Measurements from ENCODE around the gene BCAN.

Gene BCAN

DNA sequence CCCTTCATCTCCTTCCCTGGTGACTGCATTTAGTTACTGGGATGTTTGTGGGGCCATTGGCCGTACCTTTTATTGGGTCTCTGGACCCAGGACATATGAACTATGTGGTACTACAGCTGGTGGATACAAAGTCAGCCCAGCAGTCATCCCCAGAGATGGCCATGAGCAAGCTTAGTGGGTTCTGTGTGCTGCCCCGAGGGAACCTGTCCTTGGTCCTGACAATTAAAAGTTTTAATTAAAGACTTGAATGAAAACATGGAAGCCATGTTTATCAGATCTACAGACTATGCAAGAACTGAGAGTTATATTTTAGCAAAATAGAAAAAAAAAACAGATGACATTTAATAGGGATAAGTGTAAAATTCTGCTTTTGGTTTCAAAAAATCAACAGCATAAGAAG, 38.1 kb downstream of the BCAN start:
- no peak for DNase-seq

DNA sequence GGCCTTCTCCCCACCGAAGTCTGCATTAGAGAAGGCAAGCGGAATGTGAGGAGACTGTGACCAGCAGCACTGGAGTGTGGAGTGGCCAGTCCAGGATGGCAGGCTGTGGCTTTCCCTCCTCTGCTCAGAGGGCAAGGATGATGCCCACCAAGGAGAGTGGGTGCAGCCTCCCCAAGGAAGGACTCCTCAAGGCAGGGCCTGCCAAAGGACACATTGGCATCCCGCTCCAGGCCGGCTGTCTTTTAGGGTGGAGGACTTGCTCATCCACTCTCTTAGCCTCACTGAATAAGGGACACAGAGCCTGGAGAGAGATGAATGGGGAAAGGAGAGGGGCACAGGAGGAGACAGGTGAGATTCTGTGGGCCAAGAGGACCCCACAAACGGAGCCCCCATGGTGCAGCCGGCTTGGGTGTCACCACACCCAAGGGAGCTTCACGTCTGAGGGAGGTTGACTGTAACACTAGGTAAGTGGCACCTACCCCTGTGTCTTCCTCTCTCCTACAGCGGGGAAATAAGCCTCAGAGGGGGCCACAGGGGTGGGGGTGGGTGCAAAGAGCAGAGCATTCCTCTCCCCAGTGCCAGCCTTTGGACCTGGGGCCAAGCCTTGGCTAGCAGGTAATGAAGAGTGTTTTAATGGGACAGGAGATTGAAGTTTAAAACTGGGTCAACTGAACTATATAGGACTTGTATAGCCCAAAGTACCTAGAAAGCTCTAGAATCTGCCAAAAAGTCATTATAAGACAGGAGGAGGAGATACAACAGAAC, 39.5 kb downstream of the BCAN start:
- no peak for DNase-seq

DNA sequence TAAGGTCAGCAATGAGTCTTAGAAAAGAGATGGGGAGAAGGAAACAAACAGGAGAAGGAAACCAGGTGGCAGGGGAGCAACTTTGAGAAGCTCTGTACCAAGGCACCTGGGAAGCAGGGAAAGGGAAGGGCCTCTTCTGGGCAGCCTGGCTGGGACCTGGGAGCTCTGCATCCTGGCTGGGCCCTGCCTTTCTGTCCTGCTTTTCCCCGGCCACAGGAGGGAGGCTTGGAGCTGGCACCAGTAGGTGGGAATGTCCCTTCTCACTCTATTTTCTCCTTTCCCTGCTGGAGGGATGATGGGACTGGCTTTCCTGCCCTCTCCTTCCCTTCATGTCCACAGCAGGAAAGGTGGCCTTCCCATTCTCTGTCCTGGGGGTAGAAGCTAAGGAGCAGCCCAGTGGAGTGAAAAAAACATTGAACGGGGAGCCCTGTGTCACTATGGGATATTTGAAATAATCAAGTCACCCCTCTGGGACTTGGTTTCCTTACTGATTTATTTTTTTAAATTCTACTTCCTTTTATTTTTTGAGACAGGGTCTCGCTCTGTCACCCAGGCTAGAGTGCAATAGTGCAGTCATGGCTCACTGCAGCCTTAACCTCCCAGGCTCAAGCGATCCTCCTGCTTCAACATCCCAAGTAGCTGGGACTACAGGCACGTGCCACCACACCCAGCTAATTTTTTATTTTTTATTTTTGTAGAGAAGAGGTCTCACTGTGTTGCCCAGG, 40.4 kb downstream of the BCAN start:
- DNase-seq = no peak

DNA sequence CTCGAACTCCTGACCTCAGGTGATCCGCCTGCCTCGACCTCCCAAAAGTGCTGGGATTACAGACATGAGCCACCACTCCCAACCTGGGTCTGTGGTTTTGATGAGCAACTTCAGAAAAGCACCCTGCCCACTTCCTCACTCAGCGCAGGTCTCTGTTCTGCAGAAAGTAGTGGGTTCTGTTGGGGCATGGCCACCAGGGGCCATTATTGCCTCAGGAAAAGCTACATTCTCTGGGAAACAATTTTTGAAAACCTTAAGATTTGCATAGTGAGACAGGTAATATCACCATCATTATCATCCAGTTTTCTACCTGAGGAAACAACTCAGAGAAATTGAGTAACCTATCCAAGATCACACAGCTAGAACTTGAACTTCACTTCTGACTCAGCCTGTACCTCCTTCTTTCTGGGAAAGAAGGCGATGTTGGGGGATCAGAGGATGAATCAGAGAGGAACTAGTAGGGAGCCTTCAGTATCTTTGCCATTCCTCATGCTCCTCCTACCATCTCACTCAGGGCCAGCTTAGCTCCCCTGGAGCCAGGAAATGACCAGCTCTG, 42.4 kb downstream of the BCAN start:
- DNase-seq = no peak

DNA sequence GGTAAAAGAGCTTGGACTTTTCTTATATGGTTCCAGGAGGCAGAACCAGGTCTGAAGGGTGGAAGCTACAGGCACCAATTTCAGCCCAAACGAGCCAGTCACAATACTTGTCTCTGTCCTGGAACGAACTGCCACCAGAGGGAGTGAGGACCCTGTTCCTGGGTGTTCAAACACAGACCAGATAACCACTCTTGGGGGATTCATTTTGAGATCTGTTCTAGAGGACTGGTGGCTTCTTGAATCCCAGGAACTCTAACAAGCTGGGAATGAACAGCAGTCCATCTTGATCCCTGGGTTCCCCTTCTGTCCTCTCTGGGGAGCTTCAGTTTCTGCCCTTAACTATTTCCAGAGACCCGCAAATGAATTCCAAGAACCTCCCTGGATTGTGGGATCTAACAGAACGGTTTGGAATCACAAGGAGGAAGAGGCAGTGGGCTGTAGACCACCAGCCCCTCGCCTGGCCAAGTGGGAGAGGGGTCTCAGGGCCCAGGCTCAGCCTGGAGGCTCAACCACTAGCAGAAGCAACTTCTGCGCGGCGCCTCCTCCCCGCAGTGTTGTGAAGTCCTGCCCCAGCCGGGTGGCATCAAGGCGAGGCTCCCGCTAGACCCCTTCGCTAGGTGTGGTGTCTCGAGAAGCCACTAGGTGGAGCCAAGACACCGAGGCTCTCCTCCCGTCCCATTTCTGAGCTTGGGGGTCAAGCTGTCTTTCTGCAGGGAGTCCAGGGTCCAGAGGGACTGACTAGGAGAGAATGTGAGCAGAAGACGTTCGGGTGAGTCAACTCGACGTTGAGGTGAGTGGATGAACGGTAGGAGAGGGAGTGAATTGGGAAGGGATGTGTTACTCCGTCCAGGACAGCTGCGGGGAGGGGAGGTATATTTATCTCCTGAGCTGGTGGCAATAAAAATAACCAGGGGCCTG, 47.4 kb downstream of the BCAN start:
- peak; percentile 79 for DNase-seq

DNA sequence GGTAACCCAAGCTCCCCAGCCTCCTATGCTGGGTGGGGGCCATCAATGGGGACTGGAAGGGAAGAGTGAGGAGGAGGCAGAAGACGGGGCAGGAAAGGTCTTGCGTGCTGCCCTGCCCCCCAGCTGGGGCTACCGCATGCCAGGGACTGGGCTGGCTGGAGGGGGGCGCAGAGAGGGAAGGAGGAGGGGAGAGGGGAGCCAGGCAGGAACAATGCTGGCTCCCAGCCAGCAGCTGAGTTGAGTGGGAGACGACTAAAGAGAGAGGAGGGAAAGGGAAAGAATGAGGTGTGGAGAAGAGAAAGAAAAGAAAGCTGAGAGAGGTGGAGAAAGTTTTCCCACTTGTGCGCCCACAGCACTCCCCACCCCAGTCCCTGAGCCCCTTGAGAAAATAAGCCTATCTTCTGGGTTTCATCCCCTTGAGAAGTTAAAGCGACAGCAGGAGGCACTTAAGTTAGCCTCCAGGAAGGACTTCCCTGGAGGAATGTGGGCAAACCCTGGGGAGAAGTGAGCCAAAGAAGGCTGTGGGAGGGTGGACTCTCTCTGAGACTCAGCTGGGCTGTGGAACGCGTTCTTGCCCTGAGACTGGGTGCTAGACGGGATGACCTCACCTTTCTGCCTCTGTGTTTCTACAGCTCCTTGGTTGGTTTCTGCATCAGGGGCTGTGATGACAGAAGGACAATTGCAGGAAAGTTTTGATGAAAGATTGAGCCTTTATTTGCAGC, 48.2 kb downstream of the BCAN start:
- DNase-seq = peak; percentile 25

DNA sequence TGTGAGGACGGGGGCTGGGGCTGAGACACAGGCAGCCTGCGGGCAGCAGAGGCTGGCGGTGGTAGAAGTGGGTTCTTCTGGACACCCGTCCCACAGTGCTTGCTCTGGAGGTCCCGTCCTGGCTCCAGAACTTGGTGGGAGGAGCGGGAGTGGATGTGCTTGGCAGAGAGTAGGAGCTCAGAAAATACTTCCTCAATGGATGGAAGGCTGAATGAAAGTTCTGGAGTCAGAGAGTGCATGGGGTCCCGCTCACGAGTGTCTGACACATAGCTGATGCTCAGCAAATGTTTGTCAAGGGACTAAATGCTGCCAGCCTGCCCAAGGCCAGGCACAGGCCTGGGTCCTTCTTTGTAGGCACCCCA, 48.7 kb downstream of the BCAN start:
- no peak for DNase-seq

DNA sequence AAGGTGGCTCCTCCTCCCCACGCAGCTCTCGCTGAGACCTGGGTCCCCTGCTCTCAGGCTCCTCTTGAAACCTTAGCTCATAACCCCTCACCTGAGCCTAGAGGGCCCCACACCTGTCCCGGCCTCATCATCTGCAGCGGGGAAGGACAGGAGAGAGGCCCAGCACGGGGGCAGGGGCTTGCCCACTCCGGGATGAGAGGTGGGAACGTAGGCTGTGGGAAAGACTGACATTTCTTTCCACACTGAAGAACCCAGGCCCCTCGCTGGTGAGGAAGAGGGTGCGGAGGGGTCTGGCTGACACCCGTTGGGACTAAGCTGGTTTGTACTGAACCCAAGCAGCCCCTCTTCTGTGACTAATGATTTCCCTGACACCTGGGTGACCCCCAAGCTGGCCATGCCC, 49.3 kb downstream of the BCAN start:
- no peak for DNase-seq

DNA sequence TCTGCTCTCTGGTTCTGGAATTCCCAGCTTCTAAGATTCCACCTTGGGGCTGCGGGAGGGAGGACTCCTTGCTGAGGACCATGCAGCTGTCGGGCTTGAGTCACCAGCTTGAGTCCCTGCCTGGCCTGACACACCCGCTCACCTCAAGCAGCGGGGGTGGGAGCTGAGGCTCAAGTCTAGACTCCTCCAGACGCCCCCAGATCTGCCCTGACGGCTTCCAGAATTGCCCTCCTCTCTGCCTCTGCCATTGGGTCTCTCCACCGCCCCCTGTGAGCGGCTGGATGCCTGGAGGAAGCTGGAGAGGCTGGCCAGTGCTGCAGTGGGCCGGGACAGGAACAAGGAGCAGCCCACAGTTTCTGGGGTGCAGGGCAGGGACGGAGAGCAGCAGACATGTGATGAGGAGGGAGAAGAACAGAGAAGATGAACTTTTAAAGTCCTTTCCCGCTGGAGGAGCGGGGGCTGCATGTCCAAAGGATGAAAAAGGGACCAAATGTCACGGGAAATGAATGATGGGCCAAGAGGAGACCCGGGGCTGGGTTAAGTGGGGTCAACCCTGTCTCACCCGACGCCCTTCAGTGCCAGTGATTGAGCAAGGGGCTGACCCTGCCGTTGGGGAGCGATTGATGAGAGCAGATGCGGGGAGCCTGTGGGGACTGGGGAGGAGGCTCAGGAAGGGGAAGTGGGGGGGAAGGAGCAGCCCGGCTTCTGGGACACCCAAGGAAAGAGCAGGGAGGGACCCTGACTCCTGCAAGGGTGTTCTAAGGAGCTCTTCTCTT, 49.9 kb downstream of the BCAN start:
- DNase-seq = no peak

DNA sequence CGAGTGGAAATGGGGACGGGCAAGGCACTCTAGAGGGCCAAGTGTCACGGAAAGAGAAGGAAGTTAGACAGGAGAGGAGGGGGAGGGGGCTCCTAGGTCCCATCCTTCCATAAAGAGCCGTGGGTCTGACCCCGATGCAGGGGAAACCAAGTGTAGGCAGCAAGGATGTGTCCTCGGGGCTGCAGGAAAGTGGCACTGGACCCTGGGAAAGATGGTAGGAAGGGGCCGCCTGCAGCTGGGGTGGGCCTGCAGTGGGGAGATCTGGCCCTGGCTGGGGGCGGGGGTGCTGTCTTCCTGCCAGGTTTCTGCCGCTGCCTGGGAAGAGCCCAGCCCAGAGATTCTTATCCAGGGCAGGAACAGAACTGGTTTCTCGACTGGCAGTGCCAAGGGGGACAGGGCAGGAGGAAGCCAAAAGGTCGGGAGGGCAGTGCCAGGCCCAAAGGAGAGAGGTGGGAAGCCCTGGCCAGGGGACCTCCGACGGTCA, 50.6 kb downstream of the BCAN start:
- DNase-seq = no peak

DNA sequence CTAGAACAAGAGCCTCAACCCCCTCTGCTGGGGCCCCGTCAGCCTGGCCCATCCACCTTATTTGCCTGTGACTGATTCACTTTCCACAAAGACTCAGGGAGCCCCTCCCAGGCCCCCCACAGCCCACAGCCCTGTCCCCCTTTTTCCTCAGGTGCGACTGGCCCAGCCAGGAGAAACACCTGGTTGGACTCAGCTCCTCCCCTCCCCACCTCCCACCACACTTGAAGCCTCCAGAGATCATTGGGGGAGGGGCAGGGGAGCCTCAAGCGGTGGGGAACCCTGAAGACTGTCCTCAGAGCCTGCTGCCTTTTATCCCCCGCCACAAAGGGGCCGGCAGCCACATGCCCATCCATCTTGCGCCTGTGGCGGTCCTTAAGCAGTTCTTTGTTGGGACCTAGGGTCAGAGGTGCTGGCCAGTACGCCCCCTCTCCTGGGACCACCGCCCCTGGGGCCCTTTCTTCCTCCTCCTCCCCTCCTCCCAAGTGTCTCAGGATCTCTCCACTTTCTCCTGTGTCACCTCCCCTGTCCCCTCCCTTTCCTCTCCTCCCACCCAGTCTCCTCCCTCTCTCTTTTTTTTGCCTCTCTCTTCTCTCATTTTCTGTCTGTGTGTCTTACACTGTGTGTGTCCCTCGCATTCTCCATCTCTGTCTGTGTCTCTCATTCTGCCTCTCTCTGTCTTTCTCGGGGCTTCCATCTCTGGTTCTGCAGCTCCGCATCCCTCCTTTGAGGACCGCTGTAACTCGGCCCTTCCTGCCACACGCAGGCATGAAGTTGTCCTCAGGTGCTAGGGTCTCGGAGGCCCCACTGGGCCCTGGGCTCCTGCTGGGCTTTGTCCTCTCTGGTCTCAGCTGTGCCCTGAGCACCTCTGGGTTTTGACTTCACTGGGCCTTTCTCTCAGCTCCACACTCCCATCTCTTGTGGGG, 51.3 kb downstream of the BCAN start:
- peak; percentile 83 for DNase-seq

DNA sequence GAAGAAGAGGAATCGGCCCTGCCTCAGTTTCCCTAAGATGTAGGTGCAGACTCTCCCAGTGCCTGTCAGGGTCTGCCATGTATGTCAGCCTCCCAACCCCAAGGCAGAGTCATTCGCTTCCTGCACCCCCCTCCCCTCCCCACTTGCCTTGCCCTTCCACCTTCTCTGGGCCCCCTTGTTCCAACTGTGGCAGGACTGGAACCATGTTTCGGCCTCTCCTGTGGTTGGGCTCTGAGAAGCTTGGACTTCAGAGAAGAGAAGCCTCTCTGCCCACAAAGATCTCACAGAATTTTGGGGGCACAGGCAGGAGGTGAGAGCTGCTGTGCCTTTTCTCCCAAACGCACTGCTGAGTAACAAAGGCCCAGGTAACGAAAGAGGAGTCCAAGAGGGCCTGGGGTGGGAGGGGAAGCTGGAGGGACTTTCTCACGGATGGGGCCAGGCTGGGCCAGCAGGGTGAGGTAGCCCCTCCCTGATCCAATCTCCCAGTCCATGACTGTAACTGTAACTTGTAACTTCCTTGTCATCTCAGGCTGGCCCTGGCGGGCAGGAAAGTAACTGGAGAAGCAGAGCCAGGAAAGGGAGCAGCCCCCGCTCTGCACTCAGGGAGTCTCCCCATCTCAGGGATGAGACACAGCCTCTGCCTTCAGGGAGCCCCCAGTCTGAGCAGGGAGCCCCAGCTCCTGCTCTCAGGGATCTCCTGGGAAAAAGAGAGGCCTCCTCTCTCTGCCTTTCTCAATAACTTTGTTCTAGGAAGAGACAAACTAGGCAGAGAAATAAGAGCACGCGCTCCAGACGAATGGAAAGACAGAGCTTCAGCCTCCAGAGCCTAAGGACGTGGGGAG, 52.2 kb downstream of the BCAN start:
- no peak for DNase-seq

DNA sequence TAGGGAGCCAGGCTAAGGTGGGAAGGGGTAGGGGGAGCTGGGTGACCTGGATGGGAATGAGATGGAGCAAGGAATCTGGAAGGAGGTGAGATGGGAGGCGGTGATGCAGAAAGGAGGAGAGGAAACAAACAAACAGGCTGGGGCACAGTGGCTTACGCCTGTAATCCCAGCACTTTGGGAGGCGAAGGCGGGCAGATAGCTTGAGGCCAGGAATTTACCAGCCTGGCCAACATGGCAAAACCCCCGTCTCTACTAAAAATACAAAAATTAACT, 52.7 kb downstream of the BCAN start:
- no peak for DNase-seq

DNA sequence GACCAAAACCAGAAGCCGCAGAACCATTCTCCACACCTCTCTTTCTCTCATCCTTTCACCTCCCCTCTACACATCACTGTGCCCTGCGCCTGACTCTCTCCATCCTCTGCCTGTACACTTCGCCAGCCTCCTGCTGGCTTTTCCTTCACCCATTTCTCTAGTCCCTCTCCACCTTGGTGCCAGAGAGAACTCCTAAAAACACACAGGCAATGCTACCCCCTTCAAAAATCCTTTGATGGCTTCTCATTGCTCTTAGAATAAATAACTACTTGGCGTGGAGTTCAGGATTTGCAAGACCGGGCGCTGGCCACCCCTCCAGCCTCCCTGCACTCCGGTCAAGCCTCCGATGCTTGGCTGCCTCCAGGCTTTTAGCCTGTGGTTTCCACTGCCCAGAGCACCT, 54.8 kb downstream of the BCAN start:
- DNase-seq = no peak

DNA sequence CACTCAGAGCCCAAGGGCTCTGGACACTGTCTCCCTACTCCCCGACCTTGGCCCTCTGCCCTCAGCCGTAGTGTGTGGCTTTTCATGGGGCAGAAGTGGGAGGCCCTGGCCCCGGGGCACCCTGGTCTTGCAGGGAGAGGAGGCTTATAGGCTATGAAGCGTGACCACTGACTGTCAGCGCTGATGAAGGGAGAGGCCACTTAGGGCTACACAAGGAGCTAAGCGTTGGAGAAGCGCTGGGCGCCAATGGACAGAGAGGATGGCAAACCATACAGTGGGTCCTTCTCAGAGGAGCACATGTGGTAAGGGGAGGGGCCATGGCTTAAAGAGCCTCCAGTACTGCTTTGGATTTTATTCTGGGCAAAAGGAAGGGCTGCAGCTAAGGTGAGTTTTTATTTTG, 55.6 kb downstream of the BCAN start:
- DNase-seq = peak; percentile 51

DNA sequence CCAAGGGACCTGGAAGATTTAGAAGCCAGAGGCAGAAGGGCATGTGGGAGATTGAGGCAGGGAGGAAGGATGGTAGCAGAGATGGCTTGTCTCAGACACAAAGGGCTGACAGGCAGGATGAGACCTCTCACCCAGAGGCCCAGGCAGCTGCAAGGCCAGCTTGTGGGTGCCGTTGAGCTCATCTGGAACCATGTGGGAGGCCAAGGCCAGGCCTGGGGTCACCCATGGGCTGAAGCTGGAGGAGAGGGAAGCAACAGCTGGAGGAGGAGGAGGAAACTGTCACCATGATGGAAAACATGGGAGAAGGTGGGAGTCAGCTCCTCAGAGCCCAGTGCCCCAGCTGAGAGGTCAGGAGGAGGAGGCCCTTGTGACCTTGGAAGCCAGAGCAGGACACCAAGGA, 57.1 kb downstream of the BCAN start:
- no peak for DNase-seq

DNA sequence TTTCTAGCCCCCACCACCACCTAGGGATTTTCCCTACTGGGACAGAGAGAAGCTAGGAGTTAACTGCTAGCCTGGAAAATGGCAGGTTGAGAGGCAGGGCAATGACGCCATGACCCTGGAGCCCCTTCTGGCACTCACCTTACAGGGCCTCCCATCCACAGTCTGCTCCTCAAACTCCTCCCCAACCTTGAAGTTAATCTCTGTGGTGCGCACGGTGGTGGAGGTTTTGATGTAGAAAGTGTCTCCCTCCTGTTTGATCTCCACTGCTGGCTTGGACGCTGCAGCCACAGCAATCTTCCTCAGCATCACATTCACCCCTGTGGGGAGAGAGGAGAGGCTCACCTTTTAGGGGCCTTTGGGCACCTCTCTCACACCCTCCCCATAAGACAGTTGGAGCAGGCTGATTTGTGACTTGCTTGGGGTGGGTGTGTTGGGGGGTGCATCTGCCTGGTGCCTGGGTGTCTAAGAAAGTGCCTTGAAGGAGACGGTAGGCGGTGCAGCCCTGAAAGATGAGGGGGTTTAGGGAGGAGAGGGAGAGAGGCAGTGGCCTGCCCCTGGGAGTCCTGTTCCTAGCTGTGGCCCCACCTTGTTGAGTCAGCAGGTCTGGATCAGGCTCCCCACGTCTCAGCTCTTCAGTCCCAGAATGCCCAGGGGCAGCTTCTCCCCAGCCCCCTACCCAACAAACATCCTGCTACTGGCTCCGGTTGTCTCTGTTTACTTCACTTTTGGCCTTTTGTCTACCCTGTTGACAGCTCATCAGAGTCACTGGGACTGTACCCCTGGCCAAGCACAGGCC, 59.0 kb downstream of the BCAN start:
- no peak for DNase-seq

DNA sequence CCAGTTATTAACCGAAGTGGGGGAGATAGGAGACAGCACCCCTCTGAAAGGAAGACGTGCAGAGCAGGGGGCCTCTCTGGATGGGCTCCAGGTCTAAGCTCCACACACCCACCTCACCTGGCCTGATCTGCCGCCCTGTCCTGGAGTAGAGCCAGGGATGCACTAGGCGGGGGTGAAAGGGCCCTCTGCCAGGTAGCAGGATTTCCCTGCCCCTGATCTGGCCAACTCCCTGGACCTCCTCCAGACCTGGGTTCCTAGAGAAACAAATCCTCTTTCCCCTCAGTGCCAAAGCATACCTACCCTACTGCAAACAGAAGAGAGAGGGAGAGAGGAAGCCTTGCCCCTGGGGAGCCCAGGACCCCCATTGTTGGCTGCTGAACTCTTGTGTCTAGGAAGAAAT, 61.4 kb downstream of the BCAN start:
- no peak for DNase-seq

DNA sequence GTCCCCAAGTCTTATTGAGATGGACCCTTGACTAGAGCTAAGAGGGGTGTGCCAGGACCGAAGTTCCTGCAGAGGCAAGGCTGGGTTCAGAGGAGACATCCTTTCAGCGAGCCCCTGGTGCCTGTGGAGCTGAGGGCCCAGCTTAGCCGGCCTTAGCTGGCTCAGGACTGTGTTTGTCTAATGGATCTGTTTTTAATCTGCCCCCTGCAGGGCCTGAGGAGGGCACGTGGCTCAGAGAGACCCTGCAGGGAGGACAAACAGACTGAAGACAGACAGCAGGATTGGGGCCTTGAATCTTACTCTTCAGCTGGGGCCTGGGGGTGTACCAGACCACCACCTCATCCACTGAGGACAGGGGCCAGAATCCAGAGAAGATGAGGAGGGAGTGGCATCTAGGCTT, 61.8 kb downstream of the BCAN start:
- DNase-seq = no peak
